ENCODE data around the gene TAS1R2. TPM values are rescaled to one million over a fixed set of nuclear protein-coding genes. Genes with fewer than 3 reads are reported as not detected.
A peak's percentile ranks its signal among the peaks of the same experiment; 100 is the strongest.

TAS1R2 gene
- total and polyA plus RNA-seq, 2 of the 4 experiments (the other 2 are of a cell fraction) = not detected

- no peak overlapping the region for H2BK5ac ChIP-seq (ENCODE audit: low read depth, low read length, poor library complexity, severe bottlenecking)
- H3K56ac ChIP-seq (ENCODE audit: extremely low read depth, insufficient read depth, low read length) = no peak overlapping the region
- BruUV-seq (replicated peaks) = no TSS peak
- no peak overlapping the region for H3K14ac ChIP-seq (replicated peaks; ENCODE audit: low read depth, low read length)
- TF ChIP-seq CTCF (conservative IDR thresholded peaks at IDR 0.05; ENCODE audit: low read depth, low read length) = peak; percentile 78
- peak; percentile 68 for TF ChIP-seq RAD21 (IDR thresholded peaks at IDR 0.05; ENCODE audit: low read length)
- TF ChIP-seq, protein P1, sequence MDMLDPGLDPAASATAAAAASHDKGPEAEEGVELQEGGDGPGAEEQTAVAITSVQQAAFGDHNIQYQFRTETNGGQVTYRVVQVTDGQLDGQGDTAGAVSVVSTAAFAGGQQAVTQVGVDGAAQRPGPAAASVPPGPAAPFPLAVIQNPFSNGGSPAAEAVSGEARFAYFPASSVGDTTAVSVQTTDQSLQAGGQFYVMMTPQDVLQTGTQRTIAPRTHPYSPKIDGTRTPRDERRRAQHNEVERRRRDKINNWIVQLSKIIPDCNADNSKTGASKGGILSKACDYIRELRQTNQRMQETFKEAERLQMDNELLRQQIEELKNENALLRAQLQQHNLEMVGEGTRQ (IDR thresholded peaks at IDR 0.05; ENCODE audit: low read depth, low read length) = no peak
- TF ChIP-seq SMC3 (IDR thresholded peaks at IDR 0.05; ENCODE audit: low read depth, low read length) = peak; percentile 64
- in situ Hi-C loops (cut with MboI; ENCODE audit: low sequenced_read_pairs) = no loop called here
- H2AK5ac ChIP-seq (ENCODE audit: low read depth, low read length) = 0 out of 2 replicates have a peak overlapping the region, but pooled peaks have one; percentile 20
- peaks cover 2% of the 10 kb centered on the region for H3K4me1 ChIP-seq (ENCODE audit: control insufficient read depth, insufficient read depth, low read length)
- no peak overlapping the region for H4K8ac ChIP-seq (ENCODE audit: low read depth in 2 of 2, low read length in 2 of 2)
- H2AFZ ChIP-seq (replicated peaks; ENCODE audit: low read length, poor library complexity) = no peak overlapping the region
- peaks cover 30% of the 10 kb centered on the region for H3K36me3 ChIP-seq (ENCODE audit: control insufficient read depth, insufficient read depth, low read length)
- no peak overlapping the region for H4K91ac ChIP-seq (ENCODE audit: insufficient read depth, low read depth, low read length)
- no peak overlapping the region for H3K4ac ChIP-seq (ENCODE audit: low read depth, low read length)
- no peak overlapping the region for H3K23ac ChIP-seq (ENCODE audit: low read depth, low read length)
- ChIA-PET CTCF (interaction anchor here (0.6 to 2.1 kb wide), 18 partner anchors 9 to 1670 kb away, joined by 3 to 8 read pairs (median 4); no protein-coding TSS in a partner anchor), POLR2A (ENCODE audit: unreplicated experiment) (no interaction called here)
- H3K9me3 ChIP-seq (ENCODE audit: control insufficient read depth, insufficient read depth, low read length) = no peaks in the 10 kb centered on the region
- H2AK9ac ChIP-seq (replicated peaks; ENCODE audit: low read depth, low read length, poor library complexity) = peak overlapping the region; percentile 82
- H2BK20ac ChIP-seq (ENCODE audit: low read depth, low read length) = no peak overlapping the region
- no peak overlapping the region for H4K5ac ChIP-seq (ENCODE audit: low read depth, low read length)
- no peaks in the 10 kb centered on the region for H3K9me1 ChIP-seq (ENCODE audit: insufficient read depth, low read length)
- H2BK15ac ChIP-seq (ENCODE audit: low read depth, low read length) = no peak overlapping the region
- dilution Hi-C loops (cut with HindIII; ENCODE audit: low sequenced_read_pairs, unreplicated experiment) = no loop called here
- H3K9ac ChIP-seq (ENCODE audit: low read depth, low read length) = no peak overlapping the region
- no peak overlapping the region for H3K27ac ChIP-seq (ENCODE audit: insufficient read depth, low read length)
- H3K18ac ChIP-seq (ENCODE audit: low read depth, low read length) = no peak overlapping the region
- peaks cover 0 to 3% of the 10 kb centered on the region in 2 experiments; a peak in 1 of 4 replicates for H3K79me1 ChIP-seq (ENCODE audit: low read depth in 1 of 2, low read length in 2 of 2)
- no peak overlapping the region for H3K4me2 ChIP-seq (ENCODE audit: low read depth, low read length)
- H3K27me3 ChIP-seq (ENCODE audit: control insufficient read depth, insufficient read depth, low read length) = no peaks in the 10 kb centered on the region
- DNase-seq (peak; percentile 64), ATAC-seq (ENCODE audit: low read depth) (peak; percentile 2; the same call in 1 of the 2 replicates)
- no peak overlapping the region for H3K4me3 ChIP-seq (ENCODE audit: insufficient read depth, low read depth, low read length)
- peaks cover 3% of the 10 kb centered on the region; the same call in 1 of the 2 replicates for H4K20me1 ChIP-seq (ENCODE audit: insufficient read depth, low read length)
- WGBS, 2 experiments (ENCODE audit: extremely low coverage in 2 of 2, insufficient read length in 1 of 2) = 40% methylated on average over 5 of the region's 16 CpGs; no CpG with 5 or more reads in 1 of the 2 experiments
- intact Hi-C loops (cut with micrococcal nuclease) = loop anchor here (1.0 kb wide), 1 partner anchor 189 kb away; no protein-coding TSS in a partner anchor
- H2BK120ac ChIP-seq (ENCODE audit: low read depth, low read length) = no peak overlapping the region
Measured at GRCh38 chr1:18907021-18907916, 47.8 kb upstream of the TAS1R2 start.
